NCI-H774 (cell line): Measurements from ENCODE around the gene BAD.

Experiments
- DNase-seq: peaks from one replicate; lab custom pipeline; 2025; lab: John Stamatoyannopoulos, UW

The BAD gene

DNA sequence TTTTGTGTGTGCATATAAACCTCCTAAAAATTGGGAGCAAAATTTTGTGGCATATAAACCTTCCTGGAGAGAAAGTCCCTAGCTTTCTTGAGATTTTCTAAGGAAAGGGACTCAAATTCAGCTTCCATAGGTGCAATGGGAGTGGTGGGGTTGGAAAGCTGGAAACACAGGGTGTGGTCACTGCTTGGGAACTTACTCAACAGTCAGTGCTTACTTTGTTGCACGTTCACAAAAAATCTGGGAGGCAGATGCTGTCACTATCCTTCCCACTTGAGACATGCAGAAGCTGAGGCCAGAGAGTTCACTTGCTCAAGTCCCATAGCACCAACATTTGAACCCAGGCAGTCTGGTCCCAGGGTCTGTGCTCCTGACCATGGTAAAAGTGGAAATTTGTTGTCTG lies 11.8 kb upstream of the BAD start:
- no peak for DNase-seq

GRCh38 chr11:64295760-64296159 lies 11.3 kb upstream of the BAD start:
- no peak for DNase-seq

GRCh38 chr11:64294774-64295173 lies 10.3 kb upstream of the BAD start:
- DNase-seq: no peak

GRCh38 chr11:64292460-64293254 lies 8.2 kb upstream of the BAD start:
- DNase-seq: no peak

- DNase-seq: no peak
Observed at GRCh38 chr11:64291752-64292459, 7.4 kb upstream of the BAD start.

- no peak for DNase-seq
Observed at GRCh38 chr11:64291262-64291751, 6.8 kb upstream of the BAD start, which contains the start of gene KCNK4. TSS of gene KCNK4 (plus strand) at chr11:64291302. CDS start at chr11:64293019, 1,717 bp downstream.

GRCh38 chr11:64290352-64291261 lies 6.1 kb upstream of the BAD start:
- no peak for DNase-seq

DNA sequence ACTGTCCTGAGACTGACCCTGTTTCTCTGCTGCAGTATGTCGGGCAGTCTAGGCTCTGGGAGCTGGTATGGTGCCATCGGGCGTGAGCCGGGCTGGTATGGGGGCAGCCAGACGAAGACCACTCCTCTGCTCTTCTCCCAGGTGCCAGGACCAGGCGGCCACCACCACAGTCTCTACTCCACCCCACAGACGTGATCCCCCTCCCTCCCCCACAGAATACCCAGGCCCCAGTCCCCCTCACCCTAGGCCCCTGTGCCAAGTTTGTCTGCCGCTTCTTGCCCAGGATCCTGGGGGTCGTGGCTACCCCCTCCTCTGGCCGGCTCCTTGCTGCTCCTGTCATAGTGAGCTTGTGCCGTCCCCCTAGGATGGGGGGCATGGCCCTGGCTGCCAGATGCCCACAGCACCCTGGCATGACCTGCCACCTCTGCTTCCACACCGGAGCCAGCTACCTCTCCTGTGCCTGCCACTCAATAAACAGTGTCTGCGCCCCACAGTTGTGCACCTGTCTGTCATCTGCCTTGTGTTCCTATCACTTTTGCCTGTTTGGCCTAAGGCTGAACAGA lies 4.6 kb upstream of the BAD start:
- DNase-seq: no peak

GRCh38 chr11:64288353-64288750 lies 3.9 kb upstream of the BAD start:
- no peak for DNase-seq

DNA sequence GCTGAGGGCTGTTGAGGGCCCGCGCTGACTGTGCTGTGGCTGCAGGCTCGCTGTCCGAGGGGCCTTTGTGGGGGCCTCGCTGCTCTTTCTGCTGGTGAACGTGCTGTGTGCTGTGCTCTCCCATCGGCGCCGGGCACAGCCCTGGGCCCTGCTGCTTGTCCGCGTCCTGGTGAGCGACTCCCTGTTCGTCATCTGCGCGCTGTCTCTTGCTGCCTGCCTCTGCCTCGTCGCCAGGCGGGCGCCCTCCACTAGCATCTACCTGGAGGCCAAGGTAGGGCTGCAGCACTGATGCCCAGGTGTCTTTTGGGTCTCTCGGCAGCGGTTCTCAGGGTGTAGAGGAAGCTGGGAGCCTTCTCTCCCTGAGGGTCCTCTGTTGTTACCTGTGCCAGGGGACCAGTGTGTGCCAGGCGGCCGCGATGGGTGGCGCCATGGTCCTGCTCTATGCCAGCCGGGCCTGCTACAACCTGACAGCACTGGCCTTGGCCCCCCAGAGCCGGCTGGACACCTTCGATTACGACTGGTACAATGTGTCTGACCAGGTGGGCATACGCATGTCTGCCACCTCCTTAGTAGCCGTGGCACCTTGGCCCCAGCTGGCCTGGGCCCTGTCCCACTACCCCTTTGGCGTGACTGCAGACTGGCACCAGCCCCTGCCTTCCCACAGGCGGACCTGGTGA lies 3.3 kb upstream of the BAD start:
- no peak for DNase-seq

GRCh38 chr11:64286801-64287159 lies 2.3 kb upstream of the BAD start:
- no peak for DNase-seq

DNA sequence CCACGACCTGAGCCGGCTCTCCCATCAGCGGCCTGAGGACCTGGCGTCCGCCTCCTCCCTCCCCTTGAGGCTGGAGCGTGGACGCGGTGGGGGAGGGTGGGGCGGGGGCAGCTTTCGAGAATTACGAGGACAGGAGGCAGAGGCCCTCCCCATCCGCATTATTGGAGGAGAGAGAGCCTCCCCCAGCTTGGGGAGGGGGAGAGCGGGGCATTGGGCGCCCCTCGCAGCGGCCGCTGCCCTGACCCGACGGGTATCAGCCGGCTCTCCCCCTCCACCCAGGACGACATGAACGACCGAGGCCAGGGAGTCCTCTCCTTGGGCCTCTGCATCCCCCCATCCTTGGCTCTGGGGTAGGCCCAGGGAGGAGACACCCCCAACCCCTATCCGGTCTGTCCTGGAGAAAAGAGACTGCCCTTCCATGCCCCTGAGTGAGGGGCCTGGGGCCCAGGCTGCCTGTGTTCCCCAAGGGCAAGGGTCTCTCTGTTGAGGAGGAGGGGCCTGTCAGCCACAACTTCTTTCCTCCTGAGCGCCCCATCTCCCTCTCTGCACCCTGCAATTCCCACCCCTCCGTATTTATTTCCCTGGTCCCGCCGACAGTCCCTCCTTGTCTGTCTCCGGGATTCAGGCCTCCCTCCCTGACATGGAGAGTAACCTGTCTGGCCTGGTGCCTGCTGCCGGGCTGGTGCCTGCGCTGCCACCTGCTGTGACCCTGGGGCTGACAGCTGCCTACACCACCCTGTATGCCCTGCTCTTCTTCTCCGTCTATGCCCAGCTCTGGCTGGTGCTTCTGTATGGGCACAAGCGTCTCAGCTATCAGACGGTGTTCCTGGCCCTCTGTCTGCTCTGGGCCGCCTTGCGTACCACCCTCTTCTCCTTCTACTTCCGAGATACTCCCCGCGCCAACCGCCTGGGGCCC lies 1.7 kb upstream of the BAD start:
- peak; percentile 27 for DNase-seq

GRCh38 chr11:64284962-64285884 lies 758 bp upstream of the BAD start, which contains the start of gene GPR137:
TSS of gene GPR137 (plus strand) at chr11:64285848. CDS start at chr11:64286525, 677 bp downstream.
- DNase-seq: peak; percentile 89

- DNase-seq: no peak
Observed at GRCh38 chr11:64283092-64283491, 1.4 kb downstream of the BAD start.

GRCh38 chr11:64281957-64282770 lies 2.3 kb downstream of the BAD start:
- no peak for DNase-seq

GRCh38 chr11:64278576-64279190 lies 5.8 kb downstream of the BAD start:
- no peak for DNase-seq

GRCh38 chr11:64276653-64277431 lies 7.6 kb downstream of the BAD start:
- DNase-seq: no peak
